HG03097 (cell line): ENCODE measurements around the gene FGD3.
A peak's percentile ranks its signal among the peaks of the same experiment; 100 is the strongest.

Experiments used
- ATAC-seq: cut with Tn5 transposase; IDR thresholded peaks from one replicate; pipeline ENCODE4 v1.9.1; 2021; ENCODE audit not compliant: unreplicated experiment, low FRiP score

Gene FGD3

GRCh38 chr9:93025736-93026135 is 78.4 kb downstream of the FGD3 start:
- no peak for ATAC-seq

GRCh38 chr9:93026640-93027039 is 79.3 kb downstream of the FGD3 start:
- no peak for ATAC-seq

- ATAC-seq = no peak
Measured at GRCh38 chr9:93027750-93028149, 80.4 kb downstream of the FGD3 start.

GRCh38 chr9:93028448-93029006 is 81.2 kb downstream of the FGD3 start:
- peak; percentile 57 for ATAC-seq

GRCh38 chr9:93030642-93031628 is 83.6 kb downstream of the FGD3 start:
- ATAC-seq = no peak

GRCh38 chr9:93031629-93032430 is 84.5 kb downstream of the FGD3 start:
- ATAC-seq = no peak

GRCh38 chr9:93032545-93032944 is 85.2 kb downstream of the FGD3 start:
- ATAC-seq = no peak

- ATAC-seq = no peak
Measured at GRCh38 chr9:93033531-93033930, 86.2 kb downstream of the FGD3 start.

- no peak for ATAC-seq
Measured at GRCh38 chr9:93035106-93035660, 87.9 kb downstream of the FGD3 start.

- ATAC-seq = no peak
Measured at GRCh38 chr9:93035821-93036351, 88.6 kb downstream of the FGD3 start.

- no peak for ATAC-seq
Measured at GRCh38 chr9:93036887-93037475, 89.7 kb downstream of the FGD3 start.

- no peak for ATAC-seq
Measured at GRCh38 chr9:93037476-93037971, 90.2 kb downstream of the FGD3 start.

- no peak for ATAC-seq
Measured at GRCh38 chr9:93038918-93039317, 91.6 kb downstream of the FGD3 start.

GRCh38 chr9:93039456-93039855 is 92.1 kb downstream of the FGD3 start:
- ATAC-seq = no peak

GRCh38 chr9:93039976-93040375 is 92.7 kb downstream of the FGD3 start:
- no peak for ATAC-seq

GRCh38 chr9:93040409-93040808 is 93.1 kb downstream of the FGD3 start:
- ATAC-seq = no peak

GRCh38 chr9:93041108-93041802 is 93.9 kb downstream of the FGD3 start:
- ATAC-seq = no peak

- ATAC-seq = no peak
Measured at GRCh38 chr9:93043122-93043521, 95.8 kb downstream of the FGD3 start.

GRCh38 chr9:93045521-93045920 is 98.2 kb downstream of the FGD3 start:
- ATAC-seq = no peak
